ENCODE data around the gene NCKAP5.

NCKAP5 gene

GRCh38 chr2:133143645-133144044 is 424.6 kb downstream of the NCKAP5 start:
- no peak for DNase-seq (ENCODE audit: low spot score)

- no peak for DNase-seq (ENCODE audit: low spot score)
Measured at GRCh38 chr2:133142087-133142486, 426.2 kb downstream of the NCKAP5 start.

- no peak for DNase-seq (ENCODE audit: low spot score)
Measured at GRCh38 chr2:133140620-133141019, 427.6 kb downstream of the NCKAP5 start.

GRCh38 chr2:133139847-133140533 is 428.3 kb downstream of the NCKAP5 start:
- no peak for DNase-seq (ENCODE audit: low spot score)

GRCh38 chr2:133138693-133139092 is 429.6 kb downstream of the NCKAP5 start:
- DNase-seq (ENCODE audit: low spot score) = no peak

- no peak for DNase-seq (ENCODE audit: low spot score)
Measured at GRCh38 chr2:133135035-133135654, 433.1 kb downstream of the NCKAP5 start.

GRCh38 chr2:133130548-133131246 is 437.6 kb downstream of the NCKAP5 start:
- no peak for DNase-seq (ENCODE audit: low spot score)

GRCh38 chr2:133124446-133124845 is 443.8 kb downstream of the NCKAP5 start:
- DNase-seq (ENCODE audit: low spot score) = no peak

GRCh38 chr2:133123904-133124303 is 444.4 kb downstream of the NCKAP5 start:
- DNase-seq (ENCODE audit: low spot score) = no peak

- DNase-seq (ENCODE audit: low spot score) = no peak
Measured at GRCh38 chr2:133123393-133123792, 444.9 kb downstream of the NCKAP5 start.

GRCh38 chr2:133122529-133122928 is 445.7 kb downstream of the NCKAP5 start:
- DNase-seq (ENCODE audit: low spot score) = no peak

- DNase-seq (ENCODE audit: low spot score) = no peak
Measured at GRCh38 chr2:133120310-133120709, 448.0 kb downstream of the NCKAP5 start.

- DNase-seq (ENCODE audit: low spot score) = no peak
Measured at GRCh38 chr2:133110201-133110600, 458.1 kb downstream of the NCKAP5 start.

- no peak for DNase-seq (ENCODE audit: low spot score)
Measured at GRCh38 chr2:133109772-133110171, 458.5 kb downstream of the NCKAP5 start.

- no peak for DNase-seq (ENCODE audit: low spot score)
Measured at GRCh38 chr2:133107058-133107815, 461.0 kb downstream of the NCKAP5 start.

- no peak for DNase-seq (ENCODE audit: low spot score)
Measured at GRCh38 chr2:133104871-133105270, 463.4 kb downstream of the NCKAP5 start.

GRCh38 chr2:133098787-133099186 is 469.5 kb downstream of the NCKAP5 start:
- no peak for DNase-seq (ENCODE audit: low spot score)

GRCh38 chr2:133097666-133098065 is 470.6 kb downstream of the NCKAP5 start:
- no peak for DNase-seq (ENCODE audit: low spot score)

GRCh38 chr2:133092571-133092970 is 475.7 kb downstream of the NCKAP5 start:
- DNase-seq (ENCODE audit: low spot score) = no peak

- no peak for DNase-seq (ENCODE audit: low spot score)
Measured at GRCh38 chr2:133090358-133090757, 477.9 kb downstream of the NCKAP5 start.

- no peak for DNase-seq (ENCODE audit: low spot score)
Measured at GRCh38 chr2:133086176-133086575, 482.1 kb downstream of the NCKAP5 start.

GRCh38 chr2:133085646-133086045 is 482.6 kb downstream of the NCKAP5 start:
- DNase-seq (ENCODE audit: low spot score) = no peak

GRCh38 chr2:133082034-133082433 is 486.2 kb downstream of the NCKAP5 start:
- DNase-seq (ENCODE audit: low spot score) = no peak
